Kidney epithelial cell (primary cell): ENCODE data around the gene KMT5C. TPM values are rescaled to one million over a fixed set of nuclear protein-coding genes. Genes with fewer than 3 reads are reported as not detected.

Experiments used
- DNase-seq: peaks from one replicate; pipeline ENCODE4 v3.0.0-alpha.2; 2010; ENCODE audit warnings: low read depth
- H3K27me3 ChIP-seq: 2 replicates; pipeline ENCODE4 v1.6.0; 2011; ENCODE audit warnings: low read length; ENCODE audit not compliant: control insufficient read depth, insufficient read depth
- H3K36me3 ChIP-seq: 2 replicates; pipeline ENCODE4 v1.5.1; 2011; ENCODE audit warnings: low read length; ENCODE audit not compliant: control insufficient read depth, insufficient read depth
- H3K4me3 ChIP-seq: 2 replicates; pipeline ENCODE4 v1.5.1; 2011; ENCODE audit warnings: low read depth, mild to moderate bottlenecking, control low read depth, low read length
- CTCF ChIP-seq: IDR thresholded peaks from 2 replicates; pipeline ENCODE4 v1.5.1; 2011; ENCODE audit warnings: mild to moderate bottlenecking, moderate library complexity, low read length, control low read depth, inconsistent platforms; ENCODE audit not compliant: insufficient read depth, poor library complexity, severe bottlenecking
- total RNA-seq: library from RNA; depleted of rRNA; stranded (reverse); fragments of >200 nt; gene quantifications from 2 replicates; pipeline ENCODE4 v1.2.3, GENCODE V29; 2015

KMT5C gene
- total RNA-seq, 1 donor from 2014 or later, result 11.9 TPM

GRCh38 chr19:55341595-55342531 is 2.2 kb downstream of the KMT5C start:
- DNase-seq, result no peak
- TF ChIP-seq CTCF, result no peak
- peak overlapping the region; percentile 23 for H3K4me3 ChIP-seq
- peaks cover 1% of the 10 kb centered on the region for H3K36me3 ChIP-seq
- no peaks in the 10 kb centered on the region for H3K27me3 ChIP-seq

GRCh38 chr19:55344444-55344843 is 4.8 kb downstream of the KMT5C start:
- Histone ChIP-seq H3K27me3 (no peaks in the 10 kb centered on the region), H3K4me3 (no peak overlapping the region), H3K36me3 (peaks cover 1% of the 10 kb centered on the region)
- TF ChIP-seq CTCF, result no peak
- no peak for DNase-seq

GRCh38 chr19:55345101-55345817 is 5.6 kb downstream of the KMT5C start:
- no peak for DNase-seq
- Histone ChIP-seq H3K4me3 (no peak overlapping the region), H3K36me3 (peaks cover 1% of the 10 kb centered on the region), H3K27me3 (no peaks in the 10 kb centered on the region)
- no peak for TF ChIP-seq CTCF

GRCh38 chr19:55345818-55346724 is 6.4 kb downstream of the KMT5C start:
- no peak for TF ChIP-seq CTCF
- no peak overlapping the region for H3K4me3 ChIP-seq
- no peak for DNase-seq
- H3K36me3 ChIP-seq, result peaks cover 1% of the 10 kb centered on the region
- H3K27me3 ChIP-seq, result no peaks in the 10 kb centered on the region

- H3K4me3 ChIP-seq, result no peak overlapping the region
- H3K27me3 ChIP-seq, result peaks cover 3% of the 10 kb centered on the region
- no peak for TF ChIP-seq CTCF
- H3K36me3 ChIP-seq, result peaks cover 1% of the 10 kb centered on the region
- no peak for DNase-seq
Observed at GRCh38 chr19:55346725-55347441, 7.2 kb downstream of the KMT5C start.
